Esophagus squamous epithelium (tissue), 4 donors: ENCODE data around the gene ABCF1.

ENCODE experiments used
- POLR2A ChIP-seq, 4 donors: fragments of 450-650 bp; IDR thresholded peaks; one replicate each; pipeline ENCODE4 v1.6.1; 2017; ENCODE audit warnings: antibody characterized with exemption in 4 of 4, mild to moderate bottlenecking in 4 of 4, moderate library complexity in 3 of 4
- TF ChIP-seq, protein P1 (sequence below), 6 experiments: fragments of 450-650 bp in 4 of 6; fragments of 200-600 bp in 2 of 6; sonication (generic) in 2 of 6; IDR thresholded peaks; one replicate each; pipeline ENCODE4 v1.5.1; 2016 to 2019; ENCODE audit warnings: antibody characterized with exemption in 6 of 6, mild to moderate bottlenecking in 4 of 6, moderate library complexity in 4 of 6

DNA sequence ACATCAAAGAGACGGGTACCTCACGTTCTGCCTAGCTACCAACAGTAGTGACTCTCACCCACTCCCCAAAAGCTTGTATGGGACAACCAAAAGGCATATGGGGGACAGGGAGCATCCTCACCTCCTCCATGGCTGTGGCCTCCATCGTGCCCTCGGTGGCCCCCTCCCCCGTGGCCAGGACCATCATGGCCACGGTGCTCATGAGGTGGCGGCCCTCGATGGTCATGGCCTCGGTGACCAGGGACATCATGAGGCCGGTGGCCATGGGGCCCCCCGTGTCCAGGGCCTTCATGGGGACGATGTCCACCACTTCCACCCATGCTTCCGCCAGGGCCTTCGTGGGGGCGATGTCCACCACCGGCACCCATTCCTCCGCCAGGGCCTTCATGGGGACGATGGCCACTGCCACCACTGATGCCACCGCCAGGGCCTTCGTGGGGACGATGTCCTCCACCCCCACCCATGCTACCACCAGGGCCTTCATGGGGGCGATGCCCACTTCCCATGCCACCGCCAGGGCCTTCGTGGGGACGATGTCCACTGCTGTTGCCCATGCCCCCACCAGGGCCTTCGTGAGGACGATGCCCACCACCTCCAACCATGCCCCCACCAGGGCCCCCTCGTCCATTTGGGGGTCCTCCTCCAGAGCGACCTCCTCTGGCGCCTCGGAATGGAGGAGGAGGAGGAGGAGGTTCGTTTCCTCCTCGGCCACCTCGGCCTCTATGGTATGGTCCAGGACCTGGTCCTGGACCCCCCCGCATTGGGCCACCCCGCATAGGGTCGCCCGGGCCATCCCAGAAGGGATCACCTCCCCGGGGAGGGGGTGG is 30.8 kb downstream of the ABCF1 start:
- TF ChIP-seq, protein P1, sequence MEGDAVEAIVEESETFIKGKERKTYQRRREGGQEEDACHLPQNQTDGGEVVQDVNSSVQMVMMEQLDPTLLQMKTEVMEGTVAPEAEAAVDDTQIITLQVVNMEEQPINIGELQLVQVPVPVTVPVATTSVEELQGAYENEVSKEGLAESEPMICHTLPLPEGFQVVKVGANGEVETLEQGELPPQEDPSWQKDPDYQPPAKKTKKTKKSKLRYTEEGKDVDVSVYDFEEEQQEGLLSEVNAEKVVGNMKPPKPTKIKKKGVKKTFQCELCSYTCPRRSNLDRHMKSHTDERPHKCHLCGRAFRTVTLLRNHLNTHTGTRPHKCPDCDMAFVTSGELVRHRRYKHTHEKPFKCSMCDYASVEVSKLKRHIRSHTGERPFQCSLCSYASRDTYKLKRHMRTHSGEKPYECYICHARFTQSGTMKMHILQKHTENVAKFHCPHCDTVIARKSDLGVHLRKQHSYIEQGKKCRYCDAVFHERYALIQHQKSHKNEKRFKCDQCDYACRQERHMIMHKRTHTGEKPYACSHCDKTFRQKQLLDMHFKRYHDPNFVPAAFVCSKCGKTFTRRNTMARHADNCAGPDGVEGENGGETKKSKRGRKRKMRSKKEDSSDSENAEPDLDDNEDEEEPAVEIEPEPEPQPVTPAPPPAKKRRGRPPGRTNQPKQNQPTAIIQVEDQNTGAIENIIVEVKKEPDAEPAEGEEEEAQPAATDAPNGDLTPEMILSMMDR (IDR thresholded peaks at IDR 0.05) = no peak
- TF ChIP-seq POLR2A (IDR thresholded peaks at IDR 0.05) = no peak
